WERI-Rb-1 (cell line): ENCODE measurements around the gene SMCHD1.
A peak's percentile ranks its signal among the peaks of the same experiment; 100 is the strongest.

Experiments used
- DNase-seq: peaks from one replicate; pipeline ENCODE4 v3.0.0-alpha.2; 2020
- H3K27ac ChIP-seq: fragments of 250-450 bp; sonication (Bioruptor Pico); 2 replicates; pipeline ENCODE4 v1.5.1; 2020; ENCODE audit warnings: mild to moderate bottlenecking, moderate library complexity
- H3K27me3 ChIP-seq: fragments of 250-450 bp; sonication (Bioruptor Pico); 2 replicates; pipeline ENCODE4 v1.5.1; 2021; ENCODE audit warnings: mild to moderate bottlenecking, low read depth, moderate library complexity; ENCODE audit not compliant: insufficient read depth, severe bottlenecking
- H3K36me3 ChIP-seq: fragments of 250-450 bp; sonication (Bioruptor Pico); 2 replicates; pipeline ENCODE4 v1.5.1; 2020; ENCODE audit warnings: mild to moderate bottlenecking, moderate library complexity
- H3K4me3 ChIP-seq: 2 replicates; pipeline ENCODE4 v1.5.1; 2011; ENCODE audit warnings: low read depth, mild to moderate bottlenecking, control low read depth, low read length
- H3K9me3 ChIP-seq: fragments of 250-450 bp; sonication (Bioruptor Pico); 2 replicates; pipeline ENCODE4 v1.5.1; 2021; ENCODE audit warnings: mild to moderate bottlenecking, moderate library complexity; ENCODE audit not compliant: severe bottlenecking
- CTCF ChIP-seq: IDR thresholded peaks from 2 replicates; pipeline ENCODE4 v1.5.1; 2011; ENCODE audit warnings: low read depth, mild to moderate bottlenecking, control low read depth, inconsistent platforms, low read length

Gene SMCHD1

DNA sequence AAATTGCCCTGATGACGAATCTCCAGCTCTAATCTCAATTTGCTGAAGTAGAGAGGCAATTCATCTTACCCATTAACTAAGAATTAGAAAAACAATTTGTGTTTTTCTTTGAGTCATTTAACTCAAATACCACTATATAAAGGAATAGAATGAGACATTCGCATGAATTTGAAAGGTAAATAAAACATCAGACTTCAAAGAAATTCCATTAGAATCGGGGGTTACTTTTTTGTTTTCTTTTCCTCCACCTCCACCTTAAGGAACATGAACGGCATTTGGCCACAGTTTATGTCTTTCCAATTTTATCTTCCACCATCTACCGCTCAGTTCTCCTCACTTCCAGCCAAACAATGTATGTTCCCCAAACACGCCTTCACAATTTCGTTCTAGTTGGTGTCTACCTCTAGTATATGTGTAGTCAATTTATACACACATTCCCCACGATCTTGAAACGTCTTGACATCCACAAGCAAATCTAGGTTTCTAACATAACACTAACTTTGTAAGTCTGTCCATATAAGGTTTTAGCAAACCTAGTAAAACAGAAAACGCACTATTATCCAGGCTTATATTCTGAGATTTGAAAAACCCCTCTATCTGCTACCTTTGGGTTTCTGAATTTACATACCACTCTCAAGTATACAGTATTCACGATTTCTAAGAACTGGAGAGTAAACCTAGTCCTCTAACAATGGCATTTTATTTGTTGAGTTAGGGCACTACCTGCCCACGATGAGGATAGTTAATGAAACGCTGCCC lies 1.2 kb upstream of the SMCHD1 start:
- no peaks in the 10 kb centered on the region for H3K9me3 ChIP-seq
- no peaks in the 10 kb centered on the region for H3K27me3 ChIP-seq
- peak overlapping the region; percentile 96 for H3K4me3 ChIP-seq
- H3K36me3 ChIP-seq: peaks cover 16% of the 10 kb centered on the region
- DNase-seq: no peak
- H3K27ac ChIP-seq: peak overlapping the region; percentile 97
- TF ChIP-seq CTCF: no peak

DNA sequence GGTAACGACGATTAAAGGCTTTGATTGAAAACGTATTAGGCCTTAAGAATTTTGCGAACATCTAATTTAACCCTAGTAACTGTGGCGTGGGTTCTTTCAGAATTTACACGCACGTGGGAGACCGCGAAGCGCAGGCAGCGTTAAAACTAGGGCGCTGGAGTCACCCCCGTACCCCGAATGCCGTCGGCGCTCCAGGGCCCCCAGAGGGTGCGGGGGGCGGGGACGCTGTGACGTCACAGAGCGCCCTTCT lies 673 bp upstream of the SMCHD1 start:
- Histone ChIP-seq H3K9me3 (no peaks in the 10 kb centered on the region), H3K27me3 (no peaks in the 10 kb centered on the region), H3K27ac (peak overlapping the region; percentile 97), H3K36me3 (peaks cover 17% of the 10 kb centered on the region), H3K4me3 (peak overlapping the region; percentile 96)
- no peak for TF ChIP-seq CTCF
- DNase-seq: peak; percentile 52

DNA sequence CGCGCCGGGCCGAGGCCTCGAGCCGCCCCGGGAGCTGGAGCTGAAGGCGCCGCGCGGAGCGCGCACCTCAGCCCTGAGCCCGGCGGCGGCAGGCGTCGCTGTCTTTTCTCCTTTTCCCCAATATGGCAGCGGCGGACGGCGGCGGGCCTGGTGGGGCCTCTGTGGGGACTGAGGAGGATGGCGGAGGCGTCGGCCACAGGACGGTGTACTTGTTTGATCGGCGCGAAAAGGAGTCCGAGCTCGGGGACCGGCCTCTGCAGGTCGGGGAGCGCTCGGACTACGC lies 369 bp downstream of the SMCHD1 start:
- DNase-seq: no peak
- no peak for TF ChIP-seq CTCF
- no peaks in the 10 kb centered on the region for H3K9me3 ChIP-seq
- peaks cover 19% of the 10 kb centered on the region for H3K36me3 ChIP-seq
- no peaks in the 10 kb centered on the region for H3K27me3 ChIP-seq
- peak overlapping the region; percentile 97 for H3K27ac ChIP-seq
- H3K4me3 ChIP-seq: peak overlapping the region; percentile 99

DNA sequence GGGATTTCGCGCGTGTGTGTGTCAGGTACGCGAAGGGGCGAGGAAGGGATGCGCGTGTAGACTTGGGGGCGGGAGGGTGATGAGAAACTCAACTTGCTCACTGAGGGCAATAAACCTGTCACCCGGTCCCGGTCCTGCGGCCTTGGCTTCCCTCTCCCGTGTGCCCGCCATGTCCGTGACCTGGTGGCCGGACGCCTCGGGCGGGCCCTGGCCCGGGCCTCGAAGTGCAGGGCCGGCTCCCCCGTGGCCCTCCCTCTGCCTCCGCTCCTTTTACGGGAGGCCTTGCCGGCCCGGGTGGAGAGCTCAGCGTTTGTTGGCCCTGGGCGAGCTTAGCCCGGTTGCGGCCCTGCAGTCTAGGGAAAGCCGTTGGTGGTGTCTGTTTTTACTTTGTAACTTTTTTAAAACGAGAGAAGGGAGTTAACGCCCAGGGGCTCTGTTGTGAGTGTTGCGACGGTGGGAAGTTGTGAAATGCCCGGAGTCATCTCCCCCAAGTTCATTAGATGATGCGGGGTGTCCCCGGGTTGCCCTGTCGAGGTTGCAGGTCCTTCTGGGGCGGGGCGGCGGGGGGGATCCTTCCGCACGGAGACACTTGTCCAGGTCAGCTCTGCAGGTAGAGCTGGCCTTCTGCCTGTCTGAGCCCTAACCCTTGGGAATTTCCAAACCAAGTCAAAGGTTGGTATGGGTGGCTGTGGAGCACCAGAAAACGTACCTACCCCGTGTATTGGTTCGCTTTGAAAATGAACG lies 883 bp downstream of the SMCHD1 start:
- H3K27me3 ChIP-seq: no peaks in the 10 kb centered on the region
- peaks cover 21% of the 10 kb centered on the region for H3K36me3 ChIP-seq
- no peak for TF ChIP-seq CTCF
- H3K27ac ChIP-seq: peak overlapping the region; percentile 97
- H3K4me3 ChIP-seq: peak overlapping the region; percentile 99
- DNase-seq: peak; percentile 44
- no peaks in the 10 kb centered on the region for H3K9me3 ChIP-seq

GRCh38 chr18:2656981-2657512 lies 1.5 kb downstream of the SMCHD1 start:
- no peak for TF ChIP-seq CTCF
- H3K4me3 ChIP-seq: peak overlapping the region; percentile 99
- peaks cover 21% of the 10 kb centered on the region for H3K36me3 ChIP-seq
- H3K27ac ChIP-seq: peak overlapping the region; percentile 97
- no peak for DNase-seq
- no peaks in the 10 kb centered on the region for H3K9me3 ChIP-seq
- H3K27me3 ChIP-seq: no peaks in the 10 kb centered on the region
